ENCODE results near the gene EMSY. TPM values are rescaled to one million over a fixed set of nuclear protein-coding genes. Genes with fewer than 3 reads are reported as not detected.

EMSY gene
- total and polyA plus RNA-seq, 12 donors = 7.0 to 48.0 (median 16.4) TPM

GRCh38 chr11:76589477-76589876 is 144.7 kb downstream of the EMSY start:
- Histone ChIP-seq H3K27ac (peak overlapping the region in 2 of 5 donors; percentile 76 to 83), H3K4me3 (no peak overlapping the region), H3K9me3 (replicated peaks in 1 of 3) (peaks cover 0 to 8% (median 0%) of the 10 kb centered on the region in 3 donors), H3K27me3 (no peaks in the 10 kb centered on the region), H3K4me1 (replicated peaks in 1 of 2) (peaks cover 0 to 11% of the 10 kb centered on the region in 2 donors), H3K36me3 (replicated peaks in 1 of 2) (no peaks in the 10 kb centered on the region)
- no peak for DNase-seq
- TF ChIP-seq POLR2A (IDR thresholded peaks at IDR 0.05) = no peak
- TF ChIP-seq, protein P1, sequence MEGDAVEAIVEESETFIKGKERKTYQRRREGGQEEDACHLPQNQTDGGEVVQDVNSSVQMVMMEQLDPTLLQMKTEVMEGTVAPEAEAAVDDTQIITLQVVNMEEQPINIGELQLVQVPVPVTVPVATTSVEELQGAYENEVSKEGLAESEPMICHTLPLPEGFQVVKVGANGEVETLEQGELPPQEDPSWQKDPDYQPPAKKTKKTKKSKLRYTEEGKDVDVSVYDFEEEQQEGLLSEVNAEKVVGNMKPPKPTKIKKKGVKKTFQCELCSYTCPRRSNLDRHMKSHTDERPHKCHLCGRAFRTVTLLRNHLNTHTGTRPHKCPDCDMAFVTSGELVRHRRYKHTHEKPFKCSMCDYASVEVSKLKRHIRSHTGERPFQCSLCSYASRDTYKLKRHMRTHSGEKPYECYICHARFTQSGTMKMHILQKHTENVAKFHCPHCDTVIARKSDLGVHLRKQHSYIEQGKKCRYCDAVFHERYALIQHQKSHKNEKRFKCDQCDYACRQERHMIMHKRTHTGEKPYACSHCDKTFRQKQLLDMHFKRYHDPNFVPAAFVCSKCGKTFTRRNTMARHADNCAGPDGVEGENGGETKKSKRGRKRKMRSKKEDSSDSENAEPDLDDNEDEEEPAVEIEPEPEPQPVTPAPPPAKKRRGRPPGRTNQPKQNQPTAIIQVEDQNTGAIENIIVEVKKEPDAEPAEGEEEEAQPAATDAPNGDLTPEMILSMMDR (IDR thresholded peaks at IDR 0.05) = no peak
- intact Hi-C loops (cut with DNase I) = no loop called here
- 85 to 95% (median 94%) methylated on average over 4 to 10 of the region's 10 CpGs for WGBS, 4 donors

- H3K4me3 ChIP-seq = no peak overlapping the region
- TF ChIP-seq, protein P1 (IDR thresholded peaks at IDR 0.05) = no peak
- peaks cover 0 to 11% of the 10 kb centered on the region in 2 donors for H3K4me1 ChIP-seq (replicated peaks in 1 of 2)
- H3K27me3 ChIP-seq = no peaks in the 10 kb centered on the region
- H3K36me3 ChIP-seq (replicated peaks in 1 of 2) = no peaks in the 10 kb centered on the region
- peaks cover 0 to 8% (median 0%) of the 10 kb centered on the region in 3 donors for H3K9me3 ChIP-seq (replicated peaks in 1 of 3)
- intact Hi-C loops (cut with DNase I) = loop anchor here in 1 of 2 donors (10.0 kb wide), 1 partner anchor 95 kb away; no protein-coding TSS in a partner anchor
- DNase-seq = no peak
- 76 to 91% (median 86%) methylated on average over 8 to 9 of the region's 9 CpGs for WGBS, 4 donors
- H3K27ac ChIP-seq = peak overlapping the region in 1 of 5 donors; percentile 83
Observed at GRCh38 chr11:76589964-76590950, 145.4 kb downstream of the EMSY start.

- DNase-seq = no peak
- peaks cover 0 to 6% (median 0%) of the 10 kb centered on the region in 3 donors for H3K9me3 ChIP-seq (replicated peaks in 1 of 3)
- intact Hi-C loops (cut with DNase I) = loop anchor here in 1 of 2 donors (10.0 kb wide), 1 partner anchor 93 kb away; no protein-coding TSS in a partner anchor
- H3K4me1 ChIP-seq (replicated peaks in 1 of 2) = peaks cover 0 to 11% of the 10 kb centered on the region in 2 donors
- TF ChIP-seq POLR2A (IDR thresholded peaks at IDR 0.05) = no peak
- TF ChIP-seq, protein P1 (IDR thresholded peaks at IDR 0.05) = no peak
- H3K27ac ChIP-seq = no peak overlapping the region
- no peaks in the 10 kb centered on the region for H3K27me3 ChIP-seq
- WGBS, 4 donors = 93 to 95% (median 94%) methylated on average over 8 of the region's 8 CpGs
- no peak overlapping the region for H3K4me3 ChIP-seq
- no peaks in the 10 kb centered on the region for H3K36me3 ChIP-seq (replicated peaks in 1 of 2)
Observed at GRCh38 chr11:76591416-76591815, 146.6 kb downstream of the EMSY start.

Data from adrenal gland (tissue), 12 donors.